HG03457 (cell line): Measurements from ENCODE around the gene SIRT3.
A peak's percentile ranks its signal among the peaks of the same experiment; 100 is the strongest.

Experiments
- ATAC-seq: cut with Tn5 transposase; IDR thresholded peaks from one replicate; pipeline ENCODE4 v1.9.1; 2021; ENCODE audit warnings: moderate number of reproducible peaks; ENCODE audit not compliant: unreplicated experiment

The SIRT3 gene

DNA sequence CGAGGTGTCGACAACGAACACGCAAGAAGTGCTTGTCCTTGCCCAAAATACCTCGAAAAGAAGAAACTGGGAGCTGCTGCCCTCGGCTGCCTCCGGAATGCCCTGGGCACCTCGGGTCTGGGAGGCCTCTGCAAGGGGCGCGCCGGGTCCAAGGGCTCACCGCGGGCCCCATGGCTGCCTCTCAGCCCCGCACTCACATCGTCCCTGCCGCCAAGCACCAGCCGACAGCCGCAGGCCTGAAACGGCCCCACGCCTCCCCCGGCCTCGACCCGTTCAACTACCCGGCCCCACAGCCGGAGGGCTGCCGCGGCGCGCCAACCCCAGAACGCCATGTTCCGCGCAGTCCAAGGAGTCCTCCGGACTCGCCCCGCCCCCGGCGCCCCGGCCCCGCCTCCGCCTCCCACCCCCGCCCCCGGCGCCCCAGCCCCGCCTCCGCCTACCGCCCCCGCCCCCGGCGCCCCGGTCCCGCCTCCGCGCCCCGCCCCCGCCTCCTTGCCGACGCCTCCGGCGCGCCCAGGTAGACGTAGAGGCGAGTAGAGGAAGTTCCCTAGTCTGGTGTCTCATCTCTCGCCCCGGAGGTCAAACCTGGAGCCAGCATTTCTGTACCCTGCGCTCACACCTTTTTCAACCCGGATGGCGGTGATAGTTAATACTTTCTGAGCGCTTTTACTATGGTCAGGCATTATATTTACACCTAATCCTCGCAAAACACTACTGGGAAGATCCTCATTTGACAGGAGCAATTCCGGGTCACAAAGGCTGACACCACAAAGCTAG, at the start of gene SIRT3:
Gene SIRT3, minus strand, starts transcription at position 346 of the 777 bp plus-strand sequence. Its CDS starts 14 bp downstream, at position 332.
- ATAC-seq, result peak; percentile 51

DNA sequence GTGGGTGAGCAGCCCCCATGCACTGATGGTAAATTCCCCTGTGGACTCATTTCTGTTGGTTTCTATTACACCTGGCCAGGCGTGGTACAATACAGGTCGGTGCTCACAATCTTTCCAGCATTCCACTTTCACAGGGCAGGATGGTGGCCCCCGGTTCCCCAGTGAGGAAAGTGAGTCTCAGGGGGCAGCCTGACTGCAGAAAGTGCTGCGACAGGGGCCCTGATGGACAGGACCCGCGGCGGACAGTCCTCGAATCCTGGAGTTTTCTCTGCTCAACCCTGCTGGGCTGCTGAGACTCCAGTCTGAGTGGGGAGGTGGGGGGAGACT, 49.7 kb upstream of the SIRT3 start:
- no peak for ATAC-seq

DNA sequence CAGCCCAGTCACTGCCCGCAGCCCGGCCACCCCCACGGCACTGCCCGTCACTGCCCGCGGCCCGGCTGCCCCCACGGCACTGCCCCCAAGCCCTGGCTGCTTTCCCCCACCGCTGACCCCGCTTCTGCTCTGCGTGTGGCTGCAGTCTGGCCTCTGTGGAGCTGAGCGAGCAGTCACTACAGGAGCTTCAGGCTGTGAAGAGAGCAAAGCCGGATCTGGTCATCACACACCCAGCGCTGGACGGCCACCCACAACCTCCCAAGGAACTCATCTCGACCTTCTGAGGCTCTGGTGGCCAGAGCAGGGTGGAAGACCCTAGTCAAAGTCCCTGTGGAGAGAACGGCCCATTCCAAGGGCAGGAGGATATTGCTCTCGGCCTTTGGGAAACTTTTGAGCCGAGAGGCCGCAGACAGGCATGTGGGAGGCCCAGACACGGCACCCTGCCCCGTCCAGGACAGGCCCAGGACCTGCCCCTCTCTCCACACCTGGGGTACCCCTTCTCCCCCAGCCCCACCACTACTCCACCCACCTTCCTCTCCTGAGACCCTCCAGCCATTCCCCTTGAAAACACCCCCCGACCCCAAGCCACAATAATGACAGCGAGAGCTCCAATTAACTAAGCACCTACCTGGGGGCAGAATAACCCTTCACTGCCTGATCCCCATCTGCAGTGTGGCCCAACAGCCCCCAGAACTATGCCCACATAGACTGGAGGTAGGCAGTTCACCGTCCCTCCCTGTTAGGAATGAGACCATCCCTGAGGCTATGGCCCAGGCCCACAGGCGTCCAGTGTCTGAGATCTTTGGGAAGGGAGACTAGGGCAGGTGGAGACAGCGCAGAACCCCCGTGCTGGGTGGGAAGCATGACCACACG, 49.1 kb upstream of the SIRT3 start:
- ATAC-seq, result no peak

DNA sequence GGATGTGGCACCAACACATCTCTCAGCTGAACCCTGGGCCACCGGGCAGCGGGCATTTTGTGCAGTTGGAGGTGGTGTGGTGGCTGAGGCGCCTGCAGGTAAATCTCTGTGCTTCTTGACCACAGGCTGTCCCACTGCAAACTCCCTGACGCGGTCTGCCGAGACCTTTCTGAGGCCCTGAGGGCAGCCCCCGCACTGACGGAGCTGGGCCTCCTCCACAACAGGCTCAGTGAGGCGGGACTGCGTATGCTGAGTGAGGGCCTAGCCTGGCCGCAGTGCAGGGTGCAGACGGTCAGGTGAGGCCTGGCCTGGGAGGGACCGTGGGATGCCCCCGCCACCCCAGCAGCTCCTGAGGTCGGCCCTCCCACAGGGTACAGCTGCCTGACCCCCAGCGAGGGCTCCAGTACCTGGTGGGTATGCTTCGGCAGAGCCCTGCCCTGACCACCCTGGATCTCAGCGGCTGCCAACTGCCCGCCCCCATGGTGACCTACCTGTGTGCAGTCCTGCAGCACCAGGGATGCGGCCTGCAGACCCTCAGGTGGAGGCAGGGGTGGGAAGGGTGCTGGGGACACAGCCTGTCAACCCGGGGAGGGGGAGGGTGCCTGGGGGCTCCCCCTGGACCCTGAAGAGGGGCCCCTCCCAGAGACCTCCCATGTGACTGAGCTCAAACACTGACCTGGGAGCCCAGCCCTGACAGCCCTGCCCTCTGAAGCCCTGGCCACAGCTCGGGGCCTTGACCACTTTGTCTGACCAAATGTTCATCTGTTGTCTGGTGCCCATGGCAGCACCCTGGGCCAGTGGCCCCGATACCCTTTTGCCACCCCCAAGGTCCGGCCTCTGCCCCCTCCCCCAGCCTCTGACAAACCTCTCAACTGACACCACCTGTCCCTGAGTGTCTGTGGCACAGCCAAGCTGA, 48.2 kb upstream of the SIRT3 start:
- no peak for ATAC-seq

DNA sequence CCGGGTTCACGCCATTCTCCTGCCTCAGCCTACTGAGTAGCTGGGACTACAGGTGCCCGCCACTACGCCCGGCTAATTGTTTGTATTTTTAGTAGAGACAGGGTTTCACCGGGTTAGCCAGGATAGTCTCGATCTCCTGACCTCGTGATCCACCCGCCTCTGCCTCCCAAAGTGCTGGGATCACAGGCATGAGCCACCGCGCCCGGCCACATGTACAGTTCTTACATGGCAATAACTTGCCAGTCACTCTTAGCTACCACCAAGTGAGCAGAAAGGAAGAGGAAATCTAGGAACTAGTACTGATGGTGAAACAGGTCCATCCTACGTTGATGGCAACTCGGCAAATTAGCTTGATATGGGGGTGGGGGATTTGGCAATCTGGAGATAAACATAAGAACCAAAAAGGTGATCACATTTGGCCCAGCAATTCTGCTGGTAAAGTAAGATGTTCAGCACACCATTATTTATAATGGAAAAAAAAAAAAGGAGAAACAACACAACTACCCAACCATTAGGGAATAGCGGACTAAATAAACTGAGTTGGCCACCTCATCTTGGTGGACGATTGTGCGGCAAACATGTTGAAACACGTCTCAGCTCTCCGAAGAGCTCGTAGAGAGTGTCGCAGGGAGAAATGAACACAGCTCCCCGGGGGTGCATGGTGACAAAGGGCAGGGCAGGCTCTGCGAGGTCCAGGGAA, 47.4 kb upstream of the SIRT3 start:
- no peak for ATAC-seq

DNA sequence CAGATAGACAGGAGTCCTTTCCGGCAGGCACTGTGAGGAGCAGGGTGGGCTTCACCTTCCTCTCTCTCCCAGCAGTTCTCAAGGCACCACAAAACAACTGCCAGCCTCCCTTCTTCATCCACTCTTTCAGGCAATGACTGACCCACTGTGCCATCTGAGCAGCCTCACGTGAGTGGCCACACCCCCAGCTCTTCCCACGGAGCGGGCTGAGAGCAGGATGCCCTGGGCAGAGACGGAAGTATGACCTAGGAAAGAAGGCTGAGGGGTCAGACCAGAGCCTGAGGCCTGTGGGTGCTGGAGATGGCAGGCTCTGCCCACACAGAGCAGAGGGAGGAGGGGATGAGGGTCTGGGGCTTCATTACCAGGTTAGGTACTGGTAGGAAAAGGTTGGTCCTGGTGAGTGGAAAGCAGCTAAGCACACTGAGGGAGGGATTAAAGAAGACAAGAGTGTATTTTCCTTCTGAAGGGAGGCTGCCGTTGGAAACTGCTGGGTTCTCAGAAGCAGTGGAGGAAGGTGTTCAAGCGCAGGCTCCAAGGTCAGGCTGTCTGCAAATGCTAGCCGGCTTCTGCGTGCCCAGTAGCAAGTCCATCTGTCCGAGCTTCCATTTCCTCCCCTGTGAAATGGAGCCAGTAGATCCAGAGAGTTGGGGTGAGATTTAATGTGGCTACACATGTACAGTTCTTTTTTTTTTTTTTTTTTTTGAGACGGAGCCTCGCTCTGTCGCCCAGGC, 46.7 kb upstream of the SIRT3 start:
- no peak for ATAC-seq

DNA sequence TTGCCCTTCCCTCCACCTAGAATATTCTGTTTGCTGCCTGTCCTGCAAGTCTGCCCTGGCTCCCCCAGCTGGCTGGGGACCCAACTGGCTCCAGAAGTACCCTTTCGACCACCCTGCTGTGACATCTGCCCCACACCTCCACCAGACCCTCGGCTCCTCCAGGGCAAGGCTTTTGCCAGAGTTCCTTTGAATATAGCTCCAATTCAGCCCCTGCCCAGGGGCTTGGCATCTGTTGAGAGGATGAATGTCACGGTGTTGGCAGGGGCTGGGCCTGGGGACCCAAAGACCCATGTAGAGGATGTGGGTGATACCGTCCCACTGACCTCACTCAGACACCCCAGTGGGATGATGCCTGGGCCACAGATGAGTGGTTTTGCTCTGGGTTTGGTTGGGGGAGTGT, 46.0 kb upstream of the SIRT3 start:
- no peak for ATAC-seq

DNA sequence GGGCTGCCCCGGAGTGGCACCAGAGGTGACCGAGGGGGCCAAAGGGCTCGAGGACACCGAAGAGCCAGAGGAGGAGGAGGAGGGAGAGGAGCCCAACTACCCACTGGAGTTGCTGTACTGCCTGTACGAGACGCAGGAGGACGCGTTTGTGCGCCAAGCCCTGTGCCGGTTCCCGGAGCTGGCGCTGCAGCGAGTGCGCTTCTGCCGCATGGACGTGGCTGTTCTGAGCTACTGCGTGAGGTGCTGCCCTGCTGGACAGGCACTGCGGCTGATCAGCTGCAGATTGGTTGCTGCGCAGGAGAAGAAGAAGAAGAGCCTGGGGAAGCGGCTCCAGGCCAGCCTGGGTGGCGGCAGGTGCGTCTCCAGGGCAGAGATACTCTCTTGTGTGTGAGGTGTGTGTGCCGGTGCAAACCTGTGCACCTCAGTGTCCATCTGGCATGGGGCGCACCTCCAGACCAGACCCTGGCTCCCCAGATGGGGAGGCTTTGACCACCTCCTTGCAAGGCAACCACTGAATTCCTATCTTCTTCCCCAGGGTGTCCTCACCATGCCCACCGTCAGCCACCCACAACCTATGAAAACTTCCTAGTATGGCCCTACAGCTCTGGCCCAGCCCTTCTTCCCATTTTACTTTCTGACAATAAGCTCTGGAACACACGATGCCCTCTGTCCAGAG, 45.5 kb upstream of the SIRT3 start:
- no peak for ATAC-seq

DNA sequence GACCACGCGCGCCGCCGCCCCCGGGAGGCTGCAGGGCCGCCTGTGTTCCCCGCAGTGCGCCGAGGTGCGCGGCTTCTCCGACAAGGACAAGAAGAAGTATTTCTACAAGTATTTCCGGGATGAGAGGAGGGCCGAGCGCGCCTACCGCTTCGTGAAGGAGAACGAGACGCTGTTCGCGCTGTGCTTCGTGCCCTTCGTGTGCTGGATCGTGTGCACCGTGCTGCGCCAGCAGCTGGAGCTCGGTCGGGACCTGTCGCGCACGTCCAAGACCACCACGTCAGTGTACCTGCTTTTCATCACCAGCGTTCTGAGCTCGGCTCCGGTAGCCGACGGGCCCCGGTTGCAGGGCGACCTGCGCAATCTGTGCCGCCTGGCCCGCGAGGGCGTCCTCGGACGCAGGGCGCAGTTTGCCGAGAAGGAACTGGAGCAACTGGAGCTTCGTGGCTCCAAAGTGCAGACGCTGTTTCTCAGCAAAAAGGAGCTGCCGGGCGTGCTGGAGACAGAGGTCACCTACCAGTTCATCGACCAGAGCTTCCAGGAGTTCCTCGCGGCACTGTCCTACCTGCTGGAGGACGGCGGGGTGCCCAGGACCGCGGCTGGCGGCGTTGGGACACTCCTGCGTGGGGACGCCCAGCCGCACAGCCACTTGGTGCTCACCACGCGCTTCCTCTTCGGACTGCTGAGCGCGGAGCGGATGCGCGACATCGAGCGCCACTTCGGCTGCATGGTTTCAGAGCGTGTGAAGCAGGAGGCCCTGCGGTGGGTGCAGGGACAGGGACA, 44.8 kb upstream of the SIRT3 start:
- ATAC-seq, result no peak

DNA sequence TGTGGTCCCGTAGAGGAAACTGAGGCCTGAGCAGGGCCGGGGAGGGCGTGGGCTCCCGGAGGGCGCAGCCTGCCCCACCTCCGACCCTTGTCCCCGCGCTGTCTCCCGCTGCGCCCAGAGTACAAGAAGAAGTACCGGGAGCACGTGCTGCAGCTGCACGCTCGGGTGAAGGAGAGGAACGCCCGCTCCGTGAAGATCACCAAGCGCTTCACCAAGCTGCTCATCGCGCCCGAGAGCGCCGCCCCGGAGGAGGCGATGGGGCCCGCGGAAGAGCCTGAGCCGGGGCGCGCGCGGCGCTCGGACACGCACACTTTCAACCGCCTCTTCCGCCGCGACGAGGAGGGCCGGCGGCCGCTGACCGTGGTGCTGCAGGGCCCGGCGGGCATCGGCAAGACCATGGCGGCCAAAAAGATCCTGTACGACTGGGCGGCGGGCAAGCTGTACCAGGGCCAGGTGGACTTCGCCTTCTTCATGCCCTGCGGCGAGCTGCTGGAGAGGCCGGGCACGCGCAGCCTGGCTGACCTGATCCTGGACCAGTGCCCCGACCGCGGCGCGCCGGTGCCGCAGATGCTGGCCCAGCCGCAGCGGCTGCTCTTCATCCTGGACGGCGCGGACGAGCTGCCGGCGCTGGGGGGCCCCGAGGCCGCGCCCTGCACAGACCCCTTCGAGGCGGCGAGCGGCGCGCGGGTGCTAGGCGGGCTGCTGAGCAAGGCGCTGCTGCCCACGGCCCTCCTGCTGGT, 44.0 kb upstream of the SIRT3 start:
- ATAC-seq, result no peak

DNA sequence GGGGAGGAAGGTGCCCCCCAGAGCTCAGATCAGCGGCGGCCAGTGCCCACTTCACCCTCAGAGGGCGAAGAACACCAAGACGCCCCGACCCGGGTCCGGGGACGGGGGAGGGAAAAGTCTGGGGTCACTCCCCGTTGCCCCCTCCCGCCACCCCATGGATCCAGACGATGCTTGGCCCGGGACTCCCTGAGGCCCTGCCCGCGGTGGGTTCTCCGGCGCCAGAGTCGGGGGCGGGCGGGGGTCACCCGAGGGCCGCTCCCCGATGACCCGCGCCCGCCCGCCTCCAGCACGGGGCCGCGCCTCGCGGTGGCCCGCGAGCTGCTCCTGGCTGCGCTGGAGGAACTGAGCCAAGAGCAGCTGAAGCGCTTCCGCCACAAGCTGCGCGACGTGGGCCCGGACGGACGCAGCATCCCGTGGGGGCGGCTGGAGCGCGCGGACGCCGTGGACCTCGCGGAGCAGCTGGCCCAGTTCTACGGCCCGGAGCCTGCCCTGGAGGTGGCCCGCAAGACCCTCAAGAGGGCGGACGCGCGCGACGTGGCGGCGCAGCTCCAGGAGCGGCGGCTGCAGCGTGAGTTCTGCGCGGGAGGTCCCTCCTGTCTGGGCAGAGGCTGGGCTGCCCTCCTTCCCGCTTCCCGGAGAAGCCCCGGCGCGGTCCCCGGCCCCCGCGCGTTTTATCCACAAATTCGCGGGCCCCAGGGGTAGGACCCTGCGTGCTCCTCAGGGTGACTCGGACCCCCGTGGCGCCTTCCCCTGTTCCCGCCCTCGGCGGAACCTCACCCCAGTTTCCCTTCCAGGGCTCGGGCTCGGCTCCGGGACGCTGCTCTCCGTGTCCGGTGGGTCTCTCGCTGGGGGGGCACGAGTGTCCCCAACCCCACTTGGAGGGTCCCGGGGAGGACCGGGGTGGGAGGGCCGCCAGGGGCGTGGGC, 43.2 kb upstream of the SIRT3 start:
- no peak for ATAC-seq

DNA sequence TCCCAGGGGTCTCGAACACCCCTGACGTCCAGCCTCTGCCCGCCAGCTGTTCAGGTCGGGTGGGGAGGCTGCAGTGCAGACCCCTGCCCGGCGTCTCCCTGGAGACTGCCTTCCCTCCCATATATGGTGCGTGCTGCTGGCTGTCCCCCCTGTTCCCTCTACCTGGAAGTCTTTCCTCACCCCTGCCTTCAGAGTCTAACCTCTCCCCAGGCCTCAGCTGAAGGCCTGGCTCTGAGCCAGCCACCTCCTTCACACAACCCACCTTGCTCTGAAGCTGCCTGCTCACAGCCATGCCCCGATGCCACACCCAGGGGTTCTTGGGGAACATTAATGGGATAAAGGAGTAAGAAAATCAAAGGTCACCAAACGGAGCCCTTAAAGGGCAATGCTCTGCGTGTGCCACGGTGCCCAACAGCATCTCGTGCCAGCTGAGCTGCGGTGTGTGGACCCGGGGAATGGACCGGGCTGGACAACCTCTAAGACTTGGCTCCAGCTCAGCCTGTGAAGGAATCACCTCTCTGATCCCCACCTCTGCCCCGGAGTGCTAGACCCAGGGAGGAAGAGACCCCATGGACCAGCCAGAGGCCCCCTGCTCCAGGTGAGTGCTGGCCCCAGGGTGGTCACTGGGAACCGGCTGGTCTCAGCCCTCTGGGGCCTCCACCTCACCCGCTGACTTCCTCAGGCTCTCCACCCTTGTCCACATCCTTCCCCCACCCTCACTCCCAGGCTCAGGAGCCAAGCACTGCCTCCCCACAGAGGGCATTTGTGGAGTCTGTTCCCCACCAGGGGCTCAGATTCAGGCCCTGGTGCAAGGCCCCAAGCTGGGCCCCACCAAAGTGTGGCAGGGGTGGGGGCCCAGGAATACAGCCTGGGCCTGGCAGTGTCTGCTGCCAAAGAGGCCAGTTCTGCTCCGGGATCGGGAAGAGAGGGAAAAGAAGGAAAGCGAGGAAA, 42.1 kb upstream of the SIRT3 start, which contains the start of gene NLRP6:
Gene NLRP6, plus strand, starts transcription at position 407 of the 951 bp plus-strand sequence. Its CDS starts 163 bp downstream, at position 570.
- no peak for ATAC-seq

DNA sequence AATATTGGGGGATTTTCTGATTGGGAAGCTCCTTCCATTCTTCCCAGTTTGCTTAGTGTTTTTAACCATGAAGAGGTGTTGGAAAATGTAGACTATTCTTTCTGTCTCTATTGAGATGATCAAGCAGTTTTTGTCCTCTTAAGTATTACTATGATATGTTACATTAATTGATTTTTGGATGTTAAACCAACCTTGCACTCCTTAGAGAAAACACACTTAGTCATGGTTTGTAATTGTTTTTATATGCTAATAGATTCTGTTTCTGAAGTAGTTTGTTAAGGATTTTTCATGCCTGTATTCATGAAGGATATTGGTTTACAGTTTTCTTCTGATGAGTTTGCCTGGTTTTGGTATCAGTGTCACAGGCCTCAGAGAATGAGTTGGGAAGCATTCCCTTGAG, 40.1 kb upstream of the SIRT3 start:
- no peak for ATAC-seq

DNA sequence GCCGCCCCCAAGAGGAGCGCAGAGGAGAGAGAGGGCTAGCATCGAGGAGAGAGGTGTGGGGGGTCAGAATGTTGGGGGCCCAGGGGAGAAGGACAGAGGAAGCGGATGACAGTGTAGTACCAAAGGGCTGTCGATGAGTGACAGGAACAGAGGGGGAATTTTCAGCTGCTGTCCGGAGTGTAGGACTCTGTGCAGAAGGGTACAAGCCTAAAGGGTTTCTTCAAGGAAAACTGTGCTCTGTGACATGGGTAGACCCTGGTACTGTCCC, 36.7 kb upstream of the SIRT3 start:
- no peak for ATAC-seq

DNA sequence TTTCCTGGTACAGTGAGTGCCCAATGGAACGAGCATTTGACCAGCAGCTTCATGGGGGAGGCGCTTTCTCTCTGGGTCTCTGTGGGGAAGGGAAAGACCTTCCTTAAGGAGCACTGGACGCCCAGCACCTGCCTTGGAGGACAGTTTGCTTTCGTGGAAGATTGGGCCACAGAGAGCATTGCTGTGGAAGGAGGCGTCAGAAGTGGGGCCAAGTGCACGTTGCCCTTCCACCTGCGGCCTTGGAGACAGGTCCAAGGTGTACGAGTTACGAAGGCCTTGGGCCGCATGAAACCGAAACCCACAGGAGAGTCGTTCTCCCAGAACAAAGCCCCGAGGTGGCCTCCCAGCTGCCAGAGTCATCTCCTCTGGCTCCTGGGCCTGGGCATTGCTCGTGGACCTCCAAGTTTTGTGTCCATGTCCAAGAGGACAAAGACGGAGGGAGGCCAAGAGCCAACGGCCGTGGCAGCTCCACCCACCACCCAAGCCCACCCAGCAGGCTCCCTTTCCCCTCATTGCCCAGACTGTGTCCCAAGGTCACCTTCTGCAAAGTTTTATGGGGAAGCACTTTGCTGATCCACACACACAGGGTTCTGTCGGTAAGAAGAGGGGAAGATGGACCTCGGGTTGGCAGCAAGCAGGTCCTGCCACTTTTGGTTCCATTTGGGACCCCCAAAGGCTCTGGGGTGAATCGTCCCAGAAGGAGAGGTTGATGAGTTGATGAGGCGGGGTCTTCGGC, 36.2 kb upstream of the SIRT3 start:
- no peak for ATAC-seq
